Activated naive CD4-positive, alpha-beta T cell treated with anti-CD3 and anti-CD28 coated beads, Interleukin-2, amount 50 U/mL, for 16 hours (primary cell): ENCODE measurements around the gene IQCE.

Source experiments
- DNase-seq: peaks from one replicate; pipeline ENCODE4 v3.0.0-alpha.2; 2020

IQCE gene

GRCh38 chr7:2621061-2621828 lies 62.5 kb downstream of the IQCE start:
- no peak for DNase-seq

DNA sequence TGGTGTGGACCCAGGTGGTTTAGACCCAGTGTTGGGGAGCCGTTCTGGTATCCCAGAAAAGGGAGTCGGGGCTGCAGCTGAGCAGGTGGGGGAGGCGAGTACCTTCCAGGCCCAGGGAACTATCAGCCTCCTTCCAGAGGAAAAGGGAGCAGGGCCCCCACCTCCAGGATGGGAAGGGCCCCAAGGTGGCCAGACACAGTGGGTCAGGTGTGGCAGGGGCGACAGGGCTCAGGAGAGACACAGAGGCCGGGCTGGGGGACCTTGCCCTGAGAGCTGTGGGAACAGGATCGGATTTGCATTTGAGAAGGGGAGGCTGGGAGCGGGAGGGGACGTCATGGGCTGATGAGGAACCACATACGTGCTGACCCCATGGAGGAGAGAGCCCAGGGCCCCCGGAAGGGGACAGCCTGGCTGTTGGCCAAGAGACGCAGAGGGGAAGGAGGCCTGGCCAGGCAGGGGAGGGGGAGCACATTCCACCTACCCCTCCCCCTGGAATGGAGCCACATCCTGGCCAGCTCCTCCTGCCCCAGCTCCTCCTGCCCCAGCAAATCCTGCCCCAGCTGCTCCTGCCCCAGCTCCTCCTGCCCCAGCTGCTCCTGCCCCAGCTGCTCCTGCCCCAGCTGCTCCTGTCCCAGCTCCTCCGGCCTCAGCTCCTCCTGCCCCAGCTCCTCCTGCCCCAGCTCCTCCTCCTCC lies 63.3 kb downstream of the IQCE start:
- DNase-seq = no peak

DNA sequence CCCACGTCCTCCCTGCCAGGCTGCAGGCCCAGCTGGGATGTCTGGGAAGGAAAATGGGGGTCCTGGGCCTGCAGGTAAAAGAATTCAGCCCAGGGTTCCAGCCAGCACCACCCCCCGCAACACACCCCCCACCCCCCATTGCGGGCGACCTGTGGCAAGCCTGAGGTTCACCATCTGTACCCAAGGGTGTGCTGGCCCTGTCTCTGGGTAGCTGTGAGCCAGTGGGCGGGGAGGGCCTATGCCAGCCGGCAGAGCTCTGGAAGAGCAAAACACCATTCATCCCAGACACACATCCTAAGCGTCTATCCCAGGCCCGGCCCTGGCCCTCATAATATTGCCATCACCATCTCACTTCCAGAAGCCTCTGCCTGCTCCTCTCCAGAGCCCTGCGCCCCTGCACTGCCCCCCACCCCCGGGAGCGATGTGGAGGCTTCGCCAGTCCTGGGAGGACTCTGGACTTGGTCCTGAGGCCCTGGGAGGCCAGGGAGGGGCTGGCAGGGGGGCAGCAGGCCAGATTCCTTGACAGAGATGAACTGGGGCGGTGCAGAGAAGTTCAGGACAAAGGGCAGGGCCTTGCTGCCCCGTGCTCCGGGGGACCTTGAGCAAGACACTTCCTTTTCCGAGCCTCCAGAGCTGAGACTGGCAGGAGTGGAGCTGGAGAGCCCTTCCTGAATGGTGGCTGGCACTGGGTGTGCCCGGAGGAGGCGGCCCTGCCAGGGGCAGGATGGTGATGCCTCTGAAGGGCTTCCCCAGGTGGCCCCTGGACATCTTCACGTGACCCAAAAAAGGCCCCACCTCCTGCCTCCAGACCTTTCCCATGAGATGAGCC lies 64.3 kb downstream of the IQCE start:
- DNase-seq = no peak

- no peak for DNase-seq
These were observed 64.9 kb downstream of the IQCE start for GRCh38 chr7:2623698-2624014.

- no peak for DNase-seq
These were observed 65.6 kb downstream of the IQCE start for GRCh38 chr7:2624293-2624886.

DNA sequence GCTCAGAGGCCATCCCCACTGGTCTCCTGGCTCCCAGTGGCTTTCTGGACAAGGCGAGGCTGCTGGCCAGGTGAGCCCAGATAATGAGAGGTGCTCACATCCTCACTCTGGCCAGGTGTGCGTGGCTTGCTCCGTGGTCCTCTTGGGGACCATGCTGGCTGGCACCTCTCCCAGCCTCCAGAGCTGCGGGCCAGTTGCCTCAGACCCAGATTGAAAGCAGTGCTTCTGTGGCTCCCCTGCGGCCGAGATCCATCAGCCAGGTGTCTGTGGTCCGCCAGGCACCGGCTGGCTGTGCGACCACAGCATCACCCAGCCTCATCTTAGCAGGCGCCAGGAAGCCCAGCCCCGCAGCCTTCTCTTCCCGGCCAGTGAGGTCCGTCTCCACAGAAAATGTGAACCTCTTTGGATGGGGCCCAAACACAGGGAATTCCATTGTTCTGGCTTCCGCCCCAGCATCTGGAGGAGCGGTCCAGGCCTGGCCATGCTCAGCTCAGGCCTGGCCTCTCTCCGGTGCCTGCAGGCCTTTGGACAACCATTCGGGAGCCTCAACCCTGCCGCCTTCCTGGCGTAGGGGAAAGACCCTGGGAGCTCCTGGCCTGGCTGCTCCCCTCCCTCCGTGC lies 67.8 kb downstream of the IQCE start:
- no peak for DNase-seq

- no peak for DNase-seq
These were observed 68.7 kb downstream of the IQCE start for GRCh38 chr7:2627258-2628129.

- DNase-seq = no peak
These were observed 69.3 kb downstream of the IQCE start for GRCh38 chr7:2628130-2628482.

DNA sequence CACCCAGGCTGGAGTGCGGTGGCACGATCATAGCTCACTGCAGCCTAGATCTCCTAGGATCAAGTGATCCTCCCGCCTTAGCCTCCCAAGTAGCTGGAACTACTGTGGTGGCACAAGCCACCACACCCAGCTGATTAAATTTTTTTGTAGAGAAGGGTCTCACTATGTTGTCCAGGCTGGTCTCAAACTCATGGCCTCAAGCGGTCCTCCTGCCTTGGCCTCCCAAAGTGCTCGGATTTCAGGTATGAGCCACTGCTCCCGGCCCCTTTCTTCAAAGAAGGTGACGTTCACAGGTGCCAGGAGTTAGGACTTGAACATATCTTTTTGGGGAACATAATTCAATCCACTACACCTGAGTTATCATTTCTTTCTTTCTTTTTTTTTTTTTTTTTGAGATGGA lies 70.1 kb downstream of the IQCE start:
- no peak for DNase-seq

- DNase-seq = no peak
These were observed 71.2 kb downstream of the IQCE start for GRCh38 chr7:2629746-2630681.

GRCh38 chr7:2631946-2632732 lies 73.4 kb downstream of the IQCE start, which contains the start of gene TTYH3:
TTYH3 (plus strand) TSS chr7:2631986; CDS start chr7:2632156, 170 bp downstream.
- DNase-seq = no peak

DNA sequence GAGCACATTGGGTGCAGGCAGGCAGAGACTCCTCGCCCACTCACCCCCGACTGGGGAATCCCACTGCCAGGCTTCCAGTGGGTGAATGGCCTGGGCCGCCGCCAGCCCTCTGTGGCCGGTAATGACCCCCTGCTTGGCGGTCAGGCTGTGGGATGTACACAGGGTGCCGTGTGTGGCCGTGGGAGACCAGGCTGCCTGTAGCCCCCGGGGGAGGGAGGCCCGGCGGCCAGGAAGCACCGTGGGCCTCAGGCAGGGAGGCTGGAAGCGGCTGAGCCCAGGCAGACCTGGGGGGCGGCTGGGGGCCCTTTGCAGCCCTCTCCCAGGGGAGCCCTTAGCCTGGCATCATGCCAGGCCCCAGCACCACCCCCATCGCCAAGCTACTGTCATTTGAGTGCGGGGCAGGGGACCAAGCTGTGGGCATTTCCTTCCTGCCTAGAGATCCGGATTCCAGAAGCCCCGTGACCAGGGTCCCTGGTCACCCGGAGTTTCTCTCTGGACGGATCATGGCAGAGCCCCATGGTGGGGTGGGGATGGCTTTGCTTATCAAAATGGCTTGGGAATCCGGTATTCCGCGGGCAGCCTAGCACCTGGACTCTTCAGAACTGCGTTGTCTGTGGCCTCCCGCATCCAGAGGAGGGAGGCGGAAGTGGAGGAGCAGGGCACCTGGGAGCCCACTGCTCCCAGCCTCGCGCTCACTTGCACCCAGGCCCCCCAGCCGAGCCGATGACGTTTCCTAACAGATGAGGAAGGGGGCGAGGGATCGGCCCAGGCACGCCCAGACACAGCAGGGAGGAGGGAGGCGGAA lies 74.2 kb downstream of the IQCE start:
- peak; percentile 68 for DNase-seq

DNA sequence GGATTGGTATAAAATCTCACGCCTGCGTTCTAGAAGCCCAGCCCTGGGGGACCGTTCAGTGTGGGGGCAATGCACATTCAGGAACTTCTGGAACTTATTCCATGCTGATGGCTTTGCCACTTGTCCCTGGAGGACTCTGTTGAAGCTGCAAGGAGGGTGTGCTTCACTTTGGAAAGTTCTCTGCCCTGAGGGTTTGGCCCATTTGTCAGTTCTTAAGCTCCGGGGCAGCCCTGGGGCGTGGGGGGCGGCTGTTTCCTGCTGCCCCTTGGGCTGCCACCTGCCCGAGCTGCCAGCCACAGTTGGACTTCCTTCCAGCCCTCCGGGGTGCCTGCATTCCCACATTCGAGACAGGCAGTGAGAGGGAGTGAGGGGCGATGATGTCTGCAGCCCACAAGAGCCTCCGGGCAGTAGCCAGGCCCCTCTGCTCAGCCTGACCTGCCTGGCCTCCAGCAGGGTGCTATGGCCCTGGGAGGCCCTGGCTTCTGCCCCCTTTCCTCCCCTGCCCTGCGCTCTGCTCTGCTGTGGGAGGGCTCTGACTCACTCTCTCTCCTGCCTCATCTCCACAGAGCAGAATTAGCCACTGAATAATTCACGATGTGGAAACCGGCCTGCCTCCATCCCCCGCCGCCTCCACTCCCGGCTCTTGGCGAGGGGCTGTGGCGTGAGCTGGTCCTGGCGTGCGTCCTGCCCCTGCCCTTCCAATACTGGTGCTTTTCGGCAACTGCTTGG lies 74.9 kb downstream of the IQCE start:
- peak; percentile 50 for DNase-seq

DNA sequence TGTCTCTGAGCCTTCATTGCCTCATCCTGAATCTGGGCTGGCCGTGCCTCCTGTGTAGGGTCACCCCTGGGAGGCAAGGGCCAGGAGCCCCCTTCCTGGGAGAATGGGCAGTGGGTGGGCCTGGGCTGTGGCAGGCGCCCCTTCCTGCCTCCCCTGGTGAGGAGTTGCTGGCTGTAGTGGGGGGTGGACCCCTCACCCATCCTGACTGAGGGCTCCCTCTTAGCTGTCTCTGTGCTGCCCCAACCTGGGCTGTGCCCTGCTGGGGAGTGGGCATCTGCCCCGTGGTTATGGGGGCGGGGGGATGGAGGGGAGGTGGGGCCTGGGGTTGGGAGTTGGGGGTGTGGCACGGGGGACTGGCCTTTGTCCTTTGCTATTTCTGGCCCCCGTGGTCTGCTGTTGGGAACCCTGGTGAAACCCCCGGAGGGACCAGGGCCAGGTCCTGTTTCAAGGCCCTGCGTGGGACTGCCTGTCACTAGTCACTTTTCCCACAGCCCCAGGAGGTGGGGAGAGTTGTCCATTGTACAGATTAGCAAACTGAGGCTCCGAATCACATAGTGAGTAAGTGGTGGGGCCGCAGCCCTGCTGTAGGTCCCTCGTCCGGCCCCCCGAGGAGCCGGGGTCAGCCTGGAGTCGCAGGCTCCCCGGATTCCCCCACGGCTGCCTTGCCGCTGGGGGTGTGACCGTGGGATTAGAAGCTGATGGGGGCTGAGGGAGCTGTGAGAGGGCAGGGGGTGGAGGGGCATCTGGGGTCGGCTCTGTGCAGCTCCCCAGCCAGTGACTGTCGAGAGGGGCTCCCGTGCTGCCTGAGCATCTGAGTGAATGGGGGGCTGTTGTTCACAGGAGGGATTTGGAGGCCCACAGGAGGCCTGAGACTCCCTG lies 75.7 kb downstream of the IQCE start:
- no peak for DNase-seq

GRCh38 chr7:2635148-2635668 lies 76.4 kb downstream of the IQCE start:
- no peak for DNase-seq

- no peak for DNase-seq
These were observed 77.3 kb downstream of the IQCE start for GRCh38 chr7:2635810-2636701.
